A673 (cell line): ENCODE data around the gene ZNF385B. TPM values are rescaled to one million over a fixed set of nuclear protein-coding genes. Genes with fewer than 3 reads are reported as not detected.

Experiments
- BruUV-seq: library from RNA; stranded (reverse); fragments of 400-500 nt; replicated peaks from 2 replicates; lab custom pipeline; 2021; lab: Mats Ljungman, UMichigan
- CTCF ChIA-PET: fragments of 300-600 bp; sonication (Branson Sonifier 250); formaldehyde crosslinking; loops from one replicate; lab custom pipeline; 2022; ENCODE audit warnings: antibody characterized with exemption; lab: Charles Lee
- POLR2A ChIA-PET: fragments of 300-600 bp; sonication (Branson Sonifier 250); formaldehyde crosslinking; loops from one replicate; lab custom pipeline; 2022; ENCODE audit warnings: antibody characterized with exemption; ENCODE audit not compliant: low non-redundant PET; lab: Charles Lee
- DNase-seq: peaks from one replicate; pipeline ENCODE4 v3.0.0-alpha.2; 2015; ENCODE audit warnings: low spot score
- H3K27ac ChIP-seq: fragments of 200-600 bp; sonication (generic); 2 replicates; pipeline ENCODE4 v1.5.1; 2016; ENCODE audit warnings: mixed run types, low read depth, mild to moderate bottlenecking, mixed read lengths, antibody characterized with exemption, low read length; ENCODE audit not compliant: poor library complexity, severe bottlenecking
- H3K27me3 ChIP-seq: fragments of 200-600 bp; sonication (generic); replicated peaks from 2 replicates; pipeline ENCODE4 v1.6.1; 2017; ENCODE audit warnings: mixed run types, low read depth, mild to moderate bottlenecking, mixed read lengths, antibody characterized with exemption, low read length; ENCODE audit not compliant: insufficient read depth, poor library complexity
- H3K36me3 ChIP-seq: fragments of 200-600 bp; sonication (generic); 2 replicates; pipeline ENCODE4 v1.6.1; 2016; ENCODE audit warnings: mixed run types, mild to moderate bottlenecking, mixed read lengths, antibody characterized with exemption, low read length; ENCODE audit not compliant: insufficient read depth, poor library complexity, severe bottlenecking
- H3K4me1 ChIP-seq: fragments of 200-600 bp; sonication (generic); 2 replicates; pipeline ENCODE4 v1.6.1; 2017; ENCODE audit warnings: mixed run types, mild to moderate bottlenecking, mixed read lengths, antibody characterized with exemption, low read length; ENCODE audit not compliant: insufficient read depth, poor library complexity, severe bottlenecking
- H3K4me3 ChIP-seq: fragments of 200-600 bp; sonication (generic); 2 replicates; pipeline ENCODE4 v1.5.1; 2016; ENCODE audit warnings: low read depth, mixed run types, mild to moderate bottlenecking, mixed read lengths, low read length; ENCODE audit not compliant: poor library complexity, severe bottlenecking
- H3K9me3 ChIP-seq: fragments of 200-600 bp; sonication (generic); 2 replicates; pipeline ENCODE4 v1.6.1; 2016; ENCODE audit warnings: mixed run types, low read depth, mild to moderate bottlenecking, mixed read lengths, antibody characterized with exemption, low read length; ENCODE audit not compliant: poor library complexity, severe bottlenecking
- CTCF ChIP-seq: fragments of 300-800, 200-600 bp; sonication (generic); conservative IDR thresholded peaks from 2 replicates; pipeline ENCODE4 v1.5.1; 2017; ENCODE audit warnings: low read depth, mild to moderate bottlenecking, antibody characterized with exemption, low read length, moderate library complexity, mixed read lengths
- EZH2 ChIP-seq: fragments of 200-600 bp; sonication (generic); IDR thresholded peaks from 2 replicates; pipeline ENCODE4 v1.6.1; 2017; ENCODE audit warnings: borderline replicate concordance, low read depth, mild to moderate bottlenecking, mixed read lengths, antibody characterized with exemption, low read length; ENCODE audit not compliant: poor library complexity, severe bottlenecking
- intact Hi-C: fragments of 100-400 bp; cut with micrococcal nuclease; formaldehyde crosslinking; loops from one replicate; pipeline ENCODE4 v1.10.0; 2022; ENCODE audit not compliant: unreplicated experiment
- total RNA-seq: library from RNA; stranded (reverse); gene quantifications from 2 replicates; pipeline ENCODE4 v1.2.3, GENCODE V29; 2021

Gene ZNF385B
- total RNA-seq, 1 experiment from 2014 or later: not detected

GRCh38 chr2:179536185-179536584 lies 325.2 kb downstream of the ZNF385B start:
- ChIA-PET CTCF (no interaction called here), POLR2A (no interaction called here)
- Histone ChIP-seq H3K4me1 (no peaks in the 10 kb centered on the region), H3K36me3 (no peaks in the 10 kb centered on the region), H3K27ac (no peak overlapping the region), H3K27me3 (no peaks in the 10 kb centered on the region), H3K9me3 (no peaks in the 10 kb centered on the region), H3K4me3 (no peak overlapping the region)
- BruUV-seq: no TSS peak
- TF ChIP-seq CTCF (no peak), EZH2 (no peak)
- intact Hi-C loops: no loop called here
- DNase-seq: no peak

GRCh38 chr2:179533875-179534274 lies 327.5 kb downstream of the ZNF385B start:
- H3K9me3 ChIP-seq: no peaks in the 10 kb centered on the region
- no peak for TF ChIP-seq EZH2
- H3K36me3 ChIP-seq: no peaks in the 10 kb centered on the region
- POLR2A ChIA-PET: no interaction called here
- H3K4me3 ChIP-seq: no peak overlapping the region
- intact Hi-C loops: no loop called here
- no peaks in the 10 kb centered on the region for H3K27me3 ChIP-seq
- no peak overlapping the region for H3K27ac ChIP-seq
- no peak for DNase-seq
- CTCF ChIA-PET: no interaction called here
- H3K4me1 ChIP-seq: no peaks in the 10 kb centered on the region
- no TSS peak for BruUV-seq

GRCh38 chr2:179532863-179533278 lies 328.5 kb downstream of the ZNF385B start:
- Histone ChIP-seq H3K4me3 (no peak overlapping the region), H3K36me3 (no peaks in the 10 kb centered on the region), H3K27me3 (no peaks in the 10 kb centered on the region), H3K9me3 (no peaks in the 10 kb centered on the region), H3K27ac (no peak overlapping the region), H3K4me1 (no peaks in the 10 kb centered on the region)
- no peak for DNase-seq
- ChIA-PET POLR2A (no interaction called here), CTCF (no interaction called here)
- BruUV-seq: no TSS peak
- intact Hi-C loops: no loop called here
- TF ChIP-seq CTCF: no peak
- no peak for TF ChIP-seq EZH2

- Histone ChIP-seq H3K9me3 (no peaks in the 10 kb centered on the region), H3K4me1 (no peaks in the 10 kb centered on the region), H3K27me3 (no peaks in the 10 kb centered on the region), H3K4me3 (no peak overlapping the region), H3K27ac (no peak overlapping the region), H3K36me3 (no peaks in the 10 kb centered on the region)
- intact Hi-C loops: no loop called here
- TF ChIP-seq CTCF (no peak), EZH2 (no peak)
- DNase-seq: no peak
- ChIA-PET POLR2A (no interaction called here), CTCF (no interaction called here)
- no TSS peak for BruUV-seq
These were observed 332.8 kb downstream of the ZNF385B start for GRCh38 chr2:179528576-179529069.
